GM12878 (cell line): Measurements from ENCODE around the gene GTF2F2. TPM values are rescaled to one million over a fixed set of nuclear protein-coding genes. Genes with fewer than 3 reads are reported as not detected.

Experiments used
- ATAC-seq: fragments of 200-7000 bp; cut with Tn5 transposase; 3 replicates; pipeline ENCODE4 v1.9.1; 2020; ENCODE audit warnings: mild to moderate bottlenecking, moderate library complexity
- BruUV-seq: library from RNA; stranded (reverse); fragments of 400-500 nt; replicated peaks from 2 replicates; lab custom pipeline; 2021; lab: Mats Ljungman, UMichigan
- CTCF ChIA-PET: fragments of 300-600 bp; sonication (Branson Sonifier 250); formaldehyde crosslinking; extraction: SDS; loops from one replicate; lab custom pipeline; 2021; ENCODE audit warnings: inconsistent platforms; lab: Yijun Ruan, JAX
- POLR2A ChIA-PET: fragments of 350-600 bp; formaldehyde crosslinking; extraction: SDS; loops from one replicate; lab custom pipeline; 2021; ENCODE audit warnings: inconsistent platforms; lab: Charles Lee
- RAD21 ChIA-PET: fragments of 300-600 bp; sonication (Branson Sonifier 250); formaldehyde crosslinking; loops from one replicate; lab custom pipeline; 2023; ENCODE audit warnings: antibody characterized with exemption; ENCODE audit not compliant: unreplicated experiment; lab: Charles Lee
- SMC1A ChIA-PET: fragments of 300-600 bp; sonication (Branson Sonifier 250); formaldehyde crosslinking; loops from one replicate; lab custom pipeline; 2023; ENCODE audit not compliant: unreplicated experiment, uncharacterized antibody; lab: Charles Lee
- DNase-seq: peaks from one replicate; pipeline ENCODE4 v3.0.0-alpha.2; 2011; ENCODE audit warnings: low read depth, low spot score
- FAIRE-seq: peaks from 3 replicates; lab custom pipeline; 2011; peaks lifted over from hg19 to GRCh38; lab: Jason Lieb, UNC
- H2AFZ ChIP-seq: 2 replicates; pipeline ENCODE4 v1.6.0; 2011; ENCODE audit warnings: low read depth, low read length, control low read depth; ENCODE audit not compliant: control insufficient read depth
- H3K27ac ChIP-seq: 2 replicates; pipeline ENCODE4 v1.5.1; 2011; ENCODE audit warnings: control low read depth; ENCODE audit not compliant: control insufficient read depth, insufficient read depth
- H3K27me3 ChIP-seq, 2 experiments: replicated peaks in 1 of 2; 2 replicates each; pipeline versions ENCODE4 v1.6.0 to v1.6.1; 2011; ENCODE audit warnings: low read length in 1 of 2; ENCODE audit not compliant: control insufficient read depth in 2 of 2, insufficient read depth in 2 of 2
- H3K36me3 ChIP-seq, 2 experiments: 2 replicates each; pipeline ENCODE4 v1.5.1; 2011; ENCODE audit warnings: low read length in 1 of 2; ENCODE audit not compliant: control insufficient read depth in 2 of 2, insufficient read depth in 2 of 2
- H3K4me1 ChIP-seq: 2 replicates; pipeline ENCODE4 v1.6.1; 2011; ENCODE audit warnings: mild to moderate bottlenecking, low read length, moderate library complexity, mixed read lengths; ENCODE audit not compliant: control insufficient read depth, insufficient read depth
- H3K4me2 ChIP-seq: 2 replicates; pipeline ENCODE4 v1.6.0; 2011; ENCODE audit warnings: control low read depth; ENCODE audit not compliant: control insufficient read depth, insufficient read depth
- H3K4me3 ChIP-seq: fragments of 200-600 bp; sonication (generic); 2 replicates; pipeline ENCODE4 v1.5.1; 2016
- H3K79me2 ChIP-seq: 2 replicates; pipeline ENCODE4 v1.6.0; 2011; ENCODE audit warnings: low read length; ENCODE audit not compliant: control insufficient read depth, insufficient read depth
- H3K9ac ChIP-seq: 2 replicates; pipeline ENCODE4 v1.8.0; 2011; ENCODE audit warnings: low read length, control low read depth, mixed read lengths; ENCODE audit not compliant: control insufficient read depth, insufficient read depth
- H3K9me3 ChIP-seq: replicated peaks from 3 replicates; pipeline ENCODE4 v1.5.1; 2011; ENCODE audit warnings: mild to moderate bottlenecking, low read length; ENCODE audit not compliant: control insufficient read depth, insufficient read depth
- H4K20me1 ChIP-seq: 2 replicates; pipeline ENCODE4 v1.6.0; 2011; ENCODE audit not compliant: control insufficient read depth, insufficient read depth
- ATF3 ChIP-seq: IDR thresholded peaks from 2 replicates; pipeline ENCODE4 v1.6.1; 2011; ENCODE audit warnings: low read depth, mild to moderate bottlenecking, low read length, moderate library complexity, borderline replicate concordance; ENCODE audit errors: extremely low read depth
- CREM ChIP-seq: IDR thresholded peaks from 2 replicates; pipeline ENCODE4 v1.6.1; 2014; ENCODE audit warnings: antibody characterized with exemption, low read depth
- JUNB ChIP-seq: IDR thresholded peaks from 2 replicates; pipeline ENCODE4 v1.6.1; 2016; ENCODE audit warnings: antibody characterized with exemption, mild to moderate bottlenecking
- MEF2A ChIP-seq: IDR thresholded peaks from 2 replicates; pipeline ENCODE4 v1.6.1; 2011; ENCODE audit warnings: low read depth, mild to moderate bottlenecking, low read length, moderate library complexity; ENCODE audit not compliant: insufficient read depth
- PAX8 ChIP-seq: fragments of 450-650 bp; IDR thresholded peaks from 2 replicates; pipeline ENCODE4 v1.6.1; 2017; ENCODE audit warnings: mild to moderate bottlenecking, moderate library complexity
- PBX3 ChIP-seq: IDR thresholded peaks from 2 replicates; pipeline ENCODE4 v1.6.1; 2011; ENCODE audit warnings: mild to moderate bottlenecking, low read depth, low read length, moderate library complexity; ENCODE audit not compliant: insufficient replicate concordance
- PML ChIP-seq: IDR thresholded peaks from 2 replicates; pipeline ENCODE4 v1.6.1; 2012; ENCODE audit warnings: low read length, inconsistent platforms
- POU2F2 ChIP-seq: IDR thresholded peaks from 3 replicates; pipeline ENCODE4 v1.6.1; 2011; ENCODE audit warnings: low read depth, mild to moderate bottlenecking, low read length, borderline replicate concordance
- RB1 ChIP-seq: fragments of 450-650 bp; formaldehyde crosslinking; IDR thresholded peaks from 2 replicates; pipeline ENCODE4 v1.6.1; 2017; ENCODE audit warnings: mild to moderate bottlenecking, borderline replicate concordance
- SIX5 ChIP-seq: IDR thresholded peaks from 2 replicates; pipeline ENCODE4 v1.6.1; 2011; ENCODE audit warnings: mild to moderate bottlenecking, low read depth, low read length, moderate library complexity; ENCODE audit not compliant: severe bottlenecking
- WRNIP1 ChIP-seq: IDR thresholded peaks from 2 replicates; pipeline ENCODE4 v1.6.1; 2011; ENCODE audit warnings: low read depth, low read length, improper control_type of control experiment, borderline replicate concordance
- ZNF384 ChIP-seq: IDR thresholded peaks from 2 replicates; pipeline ENCODE4 v1.6.1; 2012; ENCODE audit warnings: low read depth, mild to moderate bottlenecking, low read length, improper control_type of control experiment, borderline replicate concordance
- WGBS: methylation state at CpG from one replicate; pipeline ENCODE4 v1.1.6; 2016; ENCODE audit warnings: low lambda C conversion rate; ENCODE audit not compliant: insufficient replicate concordance, insufficient coverage; ENCODE audit errors: missing lambda C conversion rate; 5-methylcytosine and 5-hydroxymethylcytosine counted together
- in situ Hi-C: fragments of 300-500 bp; cut with MboI; formaldehyde crosslinking; loops from 9 replicates; pipeline ENCODE4 v1.14.3; 2018; ENCODE audit warnings: mixed read lengths
- intact Hi-C: fragments of 100-400 bp; cut with micrococcal nuclease; formaldehyde crosslinking; loops from one replicate; pipeline ENCODE4 v1.14.2; 2022; ENCODE audit not compliant: unreplicated experiment
- polyA plus RNA-seq, 11 experiments: library from polyadenylated mRNA; depleted of rRNA in 4 of 11; unstranded in 6 of 11; stranded (reverse) in 5 of 11; fragments of >200 nt; fragmentation: Nextera tagmentation in 4 of 11; fragmentation: Illumina TruSeq in 1 of 11; extraction: Ambion mirVana in 4 of 11; extraction: Trizol in 1 of 11; gene quantifications; 1 replicate in 1 of 11; 2 replicates in 10 of 11; pipeline versions ENCODE4 v1.2.1 to v1.2.3, GENCODE V29; 2011 to 2016; ENCODE audit warnings: inconsistent platforms in 2 of 11, missing spikeins in 2 of 11, low read depth in 1 of 11
- total RNA-seq, 4 experiments: library from RNA; depleted of rRNA in 3 of 4; stranded (reverse); fragments of >200 nt in 3 of 4; fragmentation: Illumina TruSeq in 1 of 4; extraction: Trizol in 1 of 4; gene quantifications; 2 replicates each; pipeline versions ENCODE4 v1.2.1 to v1.2.3, GENCODE V29; 2013 to 2021

Gene GTF2F2
- total and polyA plus RNA-seq, 10 of the 15 experiments (the other 5 are each of a cell fraction or from before 2014, with no cell fraction given): 14.5 to 30.8 (median 22.6) TPM

GRCh38 chr13:45143346-45143751 is 23.0 kb downstream of the GTF2F2 start:
- no peak for FAIRE-seq

GRCh38 chr13:45149964-45150363 is 29.7 kb downstream of the GTF2F2 start:
- no peak for DNase-seq
- Histone ChIP-seq H3K27ac (no peak overlapping the region), H4K20me1 (no peaks in the 10 kb centered on the region), H3K4me1 (no peaks in the 10 kb centered on the region), H3K9ac (no peak overlapping the region), H2AFZ (no peak overlapping the region), H3K9me3 (no peaks in the 10 kb centered on the region), H3K4me2 (no peak overlapping the region), H3K4me3 (no peak overlapping the region), H3K36me3 (no peaks in the 10 kb centered on the region; a peak in 2 of 4 replicates), H3K27me3 (no peaks in the 10 kb centered on the region), H3K79me2 (no peaks in the 10 kb centered on the region; the same call in 1 of the 2 replicates)
- ChIA-PET SMC1A (interaction anchor here (1.0 kb wide), 1 partner anchor 12 kb away, joined by 4 read pairs; no protein-coding TSS in a partner anchor), CTCF (interaction anchor here (1.2 kb wide), 1 partner anchor 13 kb away, joined by 5 read pairs; no protein-coding TSS in a partner anchor), POLR2A (no interaction called here), RAD21 (no interaction called here)
- intact Hi-C loops (no loop called here), in situ Hi-C loops (no loop called here)
- WGBS: 100% methylated on average over 1 of the region's 1 CpG
- BruUV-seq: no TSS peak
- no peak for FAIRE-seq
- TF ChIP-seq RB1 (no peak), ZNF384 (no peak), JUNB (no peak), ATF3 (no peak), WRNIP1 (no peak), PML (no peak), SIX5 (no peak)
- no peak for ATAC-seq

More at GRCh38 chr13:45143346-45143751, 23.0 kb downstream of the GTF2F2 start:
- SMC1A ChIA-PET: interaction anchor here (0.7 kb wide), 1 partner anchor 15 kb away, joined by 3 read pairs; no protein-coding TSS in a partner anchor
- WGBS: 99% methylated on average over 7 of the region's 7 CpGs
- H3K9ac ChIP-seq: no peak overlapping the region
- no peak for DNase-seq
- RAD21 ChIA-PET: no interaction called here
- in situ Hi-C loops: no loop called here
- H3K9me3 ChIP-seq: no peaks in the 10 kb centered on the region
- H3K36me3 ChIP-seq: peaks cover 0 to 6% of the 10 kb centered on the region in 2 experiments; a peak in 2 of 4 replicates
- H3K4me3 ChIP-seq: no peak overlapping the region
- CTCF ChIA-PET: no interaction called here
- no peaks in the 10 kb centered on the region for H3K27me3 ChIP-seq
- no peak overlapping the region for H3K27ac ChIP-seq
- TF ChIP-seq MEF2A (no peak), POU2F2 (no peak), CREM (no peak), ZNF384 (no peak), PBX3 (no peak), PAX8 (no peak)
- no peak overlapping the region for H3K4me2 ChIP-seq
- no peaks in the 10 kb centered on the region; the same call in 1 of the 2 replicates for H3K79me2 ChIP-seq
- intact Hi-C loops: no loop called here
- H3K4me1 ChIP-seq: no peaks in the 10 kb centered on the region
- BruUV-seq: no TSS peak
- no peaks in the 10 kb centered on the region for H4K20me1 ChIP-seq
- no peak overlapping the region for H2AFZ ChIP-seq
- ATAC-seq: no peak
- POLR2A ChIA-PET: interaction anchor here (0.6 kb wide), 1 partner anchor 81 kb away, joined by 10 read pairs; no protein-coding TSS in a partner anchor
